Measurements from ENCODE around the gene ALX3.
"Not testable (repeated sequence)": the region's sequence is repeated elsewhere in the genome, so short reads cannot be mapped to it uniquely, and the experiment has no call there.

ALX3 gene

GRCh38 chr1:110088739-110089316, 18.4 kb upstream of the ALX3 start:
- no peak for DNase-seq

GRCh38 chr1:110087812-110088738, 17.6 kb upstream of the ALX3 start:
- peak; percentile 57 for DNase-seq

- DNase-seq = no peak
Measured at GRCh38 chr1:110086961-110087360, 16.5 kb upstream of the ALX3 start.

- no peak for DNase-seq
Measured at GRCh38 chr1:110085671-110086070, 15.2 kb upstream of the ALX3 start.

GRCh38 chr1:110084227-110085078, 14.0 kb upstream of the ALX3 start:
- no peak for DNase-seq

- DNase-seq = no peak
Measured at GRCh38 chr1:110083866-110084226, 13.4 kb upstream of the ALX3 start.

- no peak for DNase-seq
Measured at GRCh38 chr1:110083061-110083865, 12.8 kb upstream of the ALX3 start.

- DNase-seq = no peak
Measured at GRCh38 chr1:110082477-110082876, 12.0 kb upstream of the ALX3 start.

GRCh38 chr1:110081061-110081460, 10.6 kb upstream of the ALX3 start:
- DNase-seq = no peak

- not testable (repeated sequence) for DNase-seq
Measured at GRCh38 chr1:110079995-110080394, 9.5 kb upstream of the ALX3 start.

- no peak for DNase-seq
Measured at GRCh38 chr1:110076789-110077500, 6.5 kb upstream of the ALX3 start.

- no peak for DNase-seq
Measured at GRCh38 chr1:110074166-110074565, 3.7 kb upstream of the ALX3 start.

GRCh38 chr1:110070282-110070669, 196 bp downstream of the ALX3 start:
- no peak for DNase-seq

GRCh38 chr1:110069404-110070281, 829 bp downstream of the ALX3 start:
- DNase-seq = no peak

GRCh38 chr1:110068646-110069403, 1.6 kb downstream of the ALX3 start:
- DNase-seq = no peak

- no peak for DNase-seq
Measured at GRCh38 chr1:110067893-110068645, 2.4 kb downstream of the ALX3 start.

GRCh38 chr1:110067479-110067892, 3.0 kb downstream of the ALX3 start:
- DNase-seq = no peak

- no peak for DNase-seq
Measured at GRCh38 chr1:110065841-110066240, 4.6 kb downstream of the ALX3 start.

- no peak for DNase-seq
Measured at GRCh38 chr1:110064576-110065337, 5.7 kb downstream of the ALX3 start.

Measured in NCI-H1092 (cell line).